ENCODE data around the gene CNTN2.

Gene CNTN2

GRCh38 chr1:205042911-205043806 is at the start of gene CNTN2:
Gene CNTN2 (plus strand): TSS chr1:205043212. CDS start chr1:205053186, 9,974 bp downstream.
- DNase-seq: no peak

GRCh38 chr1:204994086-204994862 is 48.7 kb upstream of the CNTN2 start:
- DNase-seq: no peak

GRCh38 chr1:204996981-204997380 is 46.0 kb upstream of the CNTN2 start:
- DNase-seq: no peak

- DNase-seq: no peak
Measured at GRCh38 chr1:204997591-204998355, 45.2 kb upstream of the CNTN2 start.

- DNase-seq: no peak
Measured at GRCh38 chr1:205001162-205001561, 41.9 kb upstream of the CNTN2 start.

GRCh38 chr1:205002705-205003104 is 40.3 kb upstream of the CNTN2 start:
- no peak for DNase-seq

- DNase-seq: no peak
Measured at GRCh38 chr1:205003358-205004131, 39.5 kb upstream of the CNTN2 start.

- DNase-seq: no peak
Measured at GRCh38 chr1:205004351-205004750, 38.7 kb upstream of the CNTN2 start.

GRCh38 chr1:205008896-205009295 is 34.1 kb upstream of the CNTN2 start:
- DNase-seq: no peak

GRCh38 chr1:205009670-205010069 is 33.3 kb upstream of the CNTN2 start:
- no peak for DNase-seq

GRCh38 chr1:205012391-205013140 is 30.4 kb upstream of the CNTN2 start:
- DNase-seq: no peak

GRCh38 chr1:205013683-205014367 is 29.2 kb upstream of the CNTN2 start:
- no peak for DNase-seq

- DNase-seq: no peak
Measured at GRCh38 chr1:205014783-205015182, 28.2 kb upstream of the CNTN2 start.

- DNase-seq: no peak
Measured at GRCh38 chr1:205015241-205015640, 27.8 kb upstream of the CNTN2 start.

- no peak for DNase-seq
Measured at GRCh38 chr1:205016075-205016474, 26.9 kb upstream of the CNTN2 start.

- no peak for DNase-seq
Measured at GRCh38 chr1:205016584-205016983, 26.4 kb upstream of the CNTN2 start.

GRCh38 chr1:205017001-205017400 is 26.0 kb upstream of the CNTN2 start:
- no peak for DNase-seq

- DNase-seq: no peak
Measured at GRCh38 chr1:205017766-205018165, 25.2 kb upstream of the CNTN2 start.

- DNase-seq: no peak
Measured at GRCh38 chr1:205018381-205018780, 24.6 kb upstream of the CNTN2 start.

- DNase-seq: no peak
Measured at GRCh38 chr1:205020466-205020865, 22.5 kb upstream of the CNTN2 start.

- no peak for DNase-seq
Measured at GRCh38 chr1:205024679-205025078, 18.3 kb upstream of the CNTN2 start.

All from GF-D8 (cell line).